Thoracic aorta (tissue), 2 donors: ENCODE measurements around the gene FAM3D. TPM values are rescaled to one million over a fixed set of nuclear protein-coding genes. Genes with fewer than 3 reads are reported as not detected.

Experiments used
- ATAC-seq: fragments of 150-250 bp; one replicate; pipeline ENCODE4 v1.8.0; 2017; ENCODE audit warnings: low read depth; ENCODE audit not compliant: insufficient number of reproducible peaks, low FRiP score
- DNase-seq: peaks from one replicate; pipeline ENCODE4 v3.0.0-alpha.2; 2020; ENCODE audit warnings: low spot score
- H3K27ac ChIP-seq, 2 donors: fragments of 200-600 bp; sonication (generic); 1 replicate in 1 of 2; 2 replicates in 1 of 2; pipeline ENCODE4 v1.5.1; 2016; ENCODE audit warnings: mild to moderate bottlenecking in 2 of 2, moderate library complexity in 2 of 2
- H3K27me3 ChIP-seq: fragments of 200-600 bp; sonication (generic); replicated peaks from 2 replicates; pipeline ENCODE4 v1.6.0; 2016; ENCODE audit warnings: mild to moderate bottlenecking; ENCODE audit not compliant: insufficient read depth
- H3K36me3 ChIP-seq: fragments of 200-600 bp; sonication (generic); one replicate; pipeline ENCODE4 v1.5.1; 2016
- H3K4me1 ChIP-seq, 2 donors: fragments of 200-600 bp; sonication (generic); 1 replicate in 1 of 2; 2 replicates in 1 of 2; pipeline versions ENCODE4 v1.5.1 to v1.6.0; 2016; ENCODE audit warnings: low read depth in 2 of 2, mild to moderate bottlenecking in 1 of 2; ENCODE audit not compliant: control insufficient read depth in 1 of 2
- H3K4me3 ChIP-seq: fragments of 200-600 bp; sonication (generic); 2 replicates; pipeline ENCODE4 v1.5.1; 2016; ENCODE audit warnings: mild to moderate bottlenecking
- H3K9me3 ChIP-seq: fragments of 200-600 bp; sonication (generic); 2 replicates; pipeline ENCODE4 v1.5.1; 2016
- CTCF ChIP-seq: fragments of 200-600 bp; sonication (generic); IDR thresholded peaks from one replicate; pipeline ENCODE4 v1.5.1; 2019; ENCODE audit warnings: antibody characterized with exemption
- total RNA-seq, 2 donors: library from RNA; depleted of rRNA; stranded (reverse); fragments of >200 nt; gene quantifications; one replicate each; pipeline versions ENCODE4 v1.1.0 to v1.2.3, GENCODE V29; 2016

Gene FAM3D
- total RNA-seq, 2 donors from 2014 or later, result not detected

- Histone ChIP-seq H3K4me1 (no peaks in the 10 kb centered on the region), H3K27me3 (no peaks in the 10 kb centered on the region), H3K27ac (no peak overlapping the region), H3K9me3 (peaks cover 3% of the 10 kb centered on the region), H3K4me3 (no peak overlapping the region), H3K36me3 (no peaks in the 10 kb centered on the region)
- ATAC-seq (no peak), DNase-seq (no peak)
- no peak for TF ChIP-seq CTCF
These were observed 25.4 kb upstream of the FAM3D start for GRCh38 chr3:58691997-58692396.

GRCh38 chr3:58690490-58690889 is 23.9 kb upstream of the FAM3D start:
- Histone ChIP-seq H3K36me3 (no peaks in the 10 kb centered on the region), H3K9me3 (peaks cover 3% of the 10 kb centered on the region), H3K27me3 (no peaks in the 10 kb centered on the region), H3K4me1 (no peaks in the 10 kb centered on the region), H3K4me3 (no peak overlapping the region), H3K27ac (no peak overlapping the region)
- TF ChIP-seq CTCF, result no peak
- DNase-seq (no peak), ATAC-seq (no peak)

- H3K27me3 ChIP-seq, result no peaks in the 10 kb centered on the region
- ATAC-seq (no peak), DNase-seq (no peak)
- H3K9me3 ChIP-seq, result peaks cover 3% of the 10 kb centered on the region
- H3K4me3 ChIP-seq, result no peak overlapping the region
- no peak overlapping the region for H3K27ac ChIP-seq
- no peaks in the 10 kb centered on the region for H3K4me1 ChIP-seq
- no peaks in the 10 kb centered on the region for H3K36me3 ChIP-seq
- TF ChIP-seq CTCF, result no peak
These were observed 22.0 kb upstream of the FAM3D start for GRCh38 chr3:58688574-58688973.

- Histone ChIP-seq H3K9me3 (peaks cover 3% of the 10 kb centered on the region), H3K27me3 (no peaks in the 10 kb centered on the region), H3K4me1 (no peaks in the 10 kb centered on the region), H3K4me3 (no peak overlapping the region), H3K36me3 (no peaks in the 10 kb centered on the region), H3K27ac (no peak overlapping the region)
- ATAC-seq (no peak), DNase-seq (no peak)
- no peak for TF ChIP-seq CTCF
These were observed 20.3 kb upstream of the FAM3D start for GRCh38 chr3:58686847-58687246.

- Histone ChIP-seq H3K4me1 (no peaks in the 10 kb centered on the region), H3K36me3 (no peaks in the 10 kb centered on the region), H3K9me3 (no peaks in the 10 kb centered on the region), H3K27me3 (no peaks in the 10 kb centered on the region), H3K4me3 (no peak overlapping the region), H3K27ac (no peak overlapping the region)
- TF ChIP-seq CTCF, result no peak
- ATAC-seq, result no peak
- no peak for DNase-seq
These were observed 19.1 kb upstream of the FAM3D start for GRCh38 chr3:58685641-58686040.
